ENCODE results near the gene C6orf141.

The C6orf141 gene

GRCh38 chr6:49550492-49551077, at the start of gene C6orf141:
Gene C6orf141 (plus strand): TSS chr6:49550668. CDS start chr6:49550793, 125 bp downstream.
- peak; percentile 73 for DNase-seq

- no peak for DNase-seq
These were observed 45.8 kb upstream of the C6orf141 start for GRCh38 chr6:49504666-49505065.

- no peak for DNase-seq
These were observed 43.8 kb upstream of the C6orf141 start for GRCh38 chr6:49506569-49507111.

- DNase-seq: no peak
These were observed 41.1 kb upstream of the C6orf141 start for GRCh38 chr6:49509342-49509741.

- DNase-seq: no peak
These were observed 37.1 kb upstream of the C6orf141 start for GRCh38 chr6:49513153-49513989.

GRCh38 chr6:49514571-49515484, 35.6 kb upstream of the C6orf141 start:
- no peak for DNase-seq

GRCh38 chr6:49515485-49516146, 34.9 kb upstream of the C6orf141 start:
- DNase-seq: no peak

GRCh38 chr6:49516147-49516505, 34.3 kb upstream of the C6orf141 start:
- DNase-seq: no peak

- no peak for DNase-seq
These were observed 32.5 kb upstream of the C6orf141 start for GRCh38 chr6:49517919-49518318.

- no peak for DNase-seq
These were observed 30.8 kb upstream of the C6orf141 start for GRCh38 chr6:49519660-49520059.

- DNase-seq: no peak
These were observed 27.5 kb upstream of the C6orf141 start for GRCh38 chr6:49522710-49523593.

- DNase-seq: no peak
These were observed 26.6 kb upstream of the C6orf141 start for GRCh38 chr6:49523901-49524300.

GRCh38 chr6:49524541-49524940, 25.9 kb upstream of the C6orf141 start:
- peak; percentile 21 for DNase-seq

GRCh38 chr6:49526598-49526997, 23.9 kb upstream of the C6orf141 start:
- no peak for DNase-seq

- no peak for DNase-seq
These were observed 23.1 kb upstream of the C6orf141 start for GRCh38 chr6:49527320-49527719.

- DNase-seq: no peak
These were observed 21.9 kb upstream of the C6orf141 start for GRCh38 chr6:49528571-49528970.

- DNase-seq: no peak
These were observed 20.2 kb upstream of the C6orf141 start for GRCh38 chr6:49530141-49530776.

GRCh38 chr6:49531774-49532569, 18.5 kb upstream of the C6orf141 start:
- DNase-seq: peak; percentile 84

GRCh38 chr6:49535795-49536194, 14.7 kb upstream of the C6orf141 start:
- no peak for DNase-seq

- no peak for DNase-seq
These were observed 11.4 kb upstream of the C6orf141 start for GRCh38 chr6:49539102-49539501.

All from NCI-H1105 treated with DMSO at 0.1 percent for 48 hours (cell line).